K562 (cell line): ENCODE results near the gene KCNJ2. TPM values are rescaled to one million over a fixed set of nuclear protein-coding genes. Genes with fewer than 3 reads are reported as not detected.

Experiments used
- ATAC-seq: fragments of 200-7000 bp; cut with Tn5 transposase; 3 replicates; pipeline ENCODE4 v1.9.1; 2020; ENCODE audit warnings: moderate library complexity
- BruUV-seq: library from RNA; stranded (reverse); fragments of 400-500 nt; replicated peaks from 2 replicates; lab custom pipeline; 2021; lab: Mats Ljungman, UMichigan
- CTCF ChIA-PET: fragments of 300-600 bp; formaldehyde crosslinking; extraction: SDS; loops from one replicate; lab custom pipeline; 2021; ENCODE audit warnings: low intra/inter-chr PET ratio; lab: Yijun Ruan, JAX
- POLR2A ChIA-PET: fragments of 300-600, 350-650 bp; sonication (Branson Sonifier 250); formaldehyde crosslinking; extraction: SDS; loops from one replicate; lab custom pipeline; 2021; ENCODE audit warnings: antibody characterized with exemption, inconsistent platforms; lab: Yijun Ruan, JAX
- DNase-seq, 4 experiments: peaks; one replicate each; pipeline versions ENCODE4 v3.0.0 to v3.0.0-alpha.2; 2011 to 2018; ENCODE audit warnings: low spot score in 3 of 4, mixed read lengths in 3 of 4; ENCODE audit errors: extremely low read depth in 1 of 4
- FAIRE-seq: peaks from 2 replicates; lab custom pipeline; 2011; peaks lifted over from hg19 to GRCh38; lab: Jason Lieb, UNC
- H2AFZ ChIP-seq: 2 replicates; pipeline ENCODE4 v1.6.0; 2011; ENCODE audit warnings: low read depth, low read length, control low read depth, inconsistent platforms
- H3K27ac ChIP-seq: fragments of 200-600 bp; 3 replicates; pipeline ENCODE4 v1.8.0; 2011; ENCODE audit warnings: low read depth, mild to moderate bottlenecking, control low read depth, inconsistent platforms, low read length, moderate library complexity, mixed read lengths; ENCODE audit errors: extremely low read depth
- H3K27me3 ChIP-seq, 2 experiments: fragments of 300-600 bp in 1 of 2; 2 replicates in 1 of 2; 3 replicates in 1 of 2; pipeline versions ENCODE4 v1.6.0 to v1.8.0; 2011; ENCODE audit warnings: inconsistent platforms in 2 of 2, low read length in 2 of 2, mild to moderate bottlenecking in 1 of 2, mixed read lengths in 1 of 2, moderate library complexity in 1 of 2; ENCODE audit not compliant: control insufficient read depth in 2 of 2, insufficient read depth in 2 of 2
- H3K36me3 ChIP-seq: fragments of 300-600 bp; 3 replicates; pipeline ENCODE4 v1.8.0; 2011; ENCODE audit warnings: mild to moderate bottlenecking, low read length, inconsistent platforms; ENCODE audit not compliant: control insufficient read depth, insufficient read depth
- H3K4me1 ChIP-seq, 2 experiments: fragments of 200-600 bp in 1 of 2; replicated peaks in 1 of 2; 2 replicates in 1 of 2; 3 replicates in 1 of 2; pipeline versions ENCODE4 v1.5.1 to v1.8.0; 2011; ENCODE audit warnings: inconsistent platforms in 2 of 2, low read length in 2 of 2, mild to moderate bottlenecking in 1 of 2, mixed read lengths in 1 of 2, moderate library complexity in 1 of 2; ENCODE audit not compliant: control insufficient read depth in 2 of 2, insufficient read depth in 2 of 2
- H3K4me2 ChIP-seq: 2 replicates; pipeline ENCODE4 v1.6.1; 2011; ENCODE audit warnings: low read length, control low read depth, inconsistent platforms, mixed read lengths; ENCODE audit not compliant: insufficient read depth
- H3K4me3 ChIP-seq: fragments of 200-600 bp; sonication (generic), shearing (Covaris generic); 2 replicates; pipeline ENCODE4 v1.5.1; 2016; ENCODE audit warnings: control low read depth, inconsistent platforms
- H3K79me2 ChIP-seq: fragments of 200-600 bp; 3 replicates; pipeline ENCODE4 v1.8.0; 2011; ENCODE audit warnings: low read length, inconsistent platforms; ENCODE audit not compliant: control insufficient read depth, insufficient read depth
- H3K9ac ChIP-seq, 2 experiments: 2 replicates each; pipeline versions ENCODE4 v1.6.0 to v1.6.1; 2011; ENCODE audit warnings: low read depth in 2 of 2, low read length in 2 of 2, control low read depth in 1 of 2, inconsistent platforms in 1 of 2, mild to moderate bottlenecking in 1 of 2, mixed read lengths in 1 of 2; ENCODE audit not compliant: insufficient read depth in 1 of 2
- H3K9me1 ChIP-seq: one replicate; pipeline ENCODE4 v1.6.0; 2011; ENCODE audit warnings: inconsistent platforms, mild to moderate bottlenecking, low read length, moderate library complexity; ENCODE audit not compliant: control insufficient read depth, insufficient read depth
- H3K9me3 ChIP-seq: replicated peaks from 2 replicates; pipeline ENCODE4 v1.5.1; 2011; ENCODE audit warnings: low read depth, low read length, inconsistent platforms; ENCODE audit not compliant: control insufficient read depth, insufficient read depth
- H4K20me1 ChIP-seq: replicated peaks from 2 replicates; pipeline ENCODE4 v1.6.1; 2011; ENCODE audit warnings: low read length, inconsistent platforms, mixed read lengths; ENCODE audit not compliant: control insufficient read depth, insufficient read depth
- ATF1 ChIP-seq, 2 experiments: fragments of 450-650 bp in 1 of 2; IDR thresholded peaks; 2 replicates each; pipeline ENCODE4 v1.6.1; 2016; ENCODE audit warnings: missing compliant biosample characterization in 1 of 2, missing genetic modification characterization in 1 of 2
- EP400 ChIP-seq: fragments of 450-650 bp; IDR thresholded peaks from 2 replicates; pipeline ENCODE4 v1.6.1; 2017; ENCODE audit warnings: antibody characterized with exemption, mild to moderate bottlenecking, moderate library complexity
- ERF ChIP-seq: fragments of 450-650 bp; formaldehyde crosslinking; IDR thresholded peaks from 2 replicates; pipeline ENCODE4 v1.4.0; 2020; ENCODE audit warnings: mild to moderate bottlenecking, mixed read lengths
- HOXB6 ChIP-seq: fragments of 250-450 bp; sonication (Bioruptor Pico); IDR thresholded peaks from 2 replicates; pipeline ENCODE4 v1.5.1; 2022; ENCODE audit warnings: mild to moderate bottlenecking, borderline replicate concordance
- PHF21A ChIP-seq: fragments of 450-650 bp; IDR thresholded peaks from 2 replicates; pipeline ENCODE4 v1.6.1; 2017; ENCODE audit warnings: low read depth, borderline replicate concordance
- STAT5B ChIP-seq: fragments of 250-450 bp; sonication (Bioruptor Pico); IDR thresholded peaks from 2 replicates; pipeline ENCODE4 v1.8.0; 2021; ENCODE audit warnings: mild to moderate bottlenecking, inconsistent platforms
- TSC22D4 ChIP-seq: fragments of 450-650 bp; IDR thresholded peaks from 2 replicates; pipeline ENCODE4 v1.6.1; 2016; ENCODE audit warnings: missing genetic modification characterization, missing biosample characterization, control low read depth
- ZNF140 ChIP-seq: fragments of 250-450 bp; sonication (Bioruptor Pico); IDR thresholded peaks from 2 replicates; pipeline ENCODE4 v1.8.0; 2021; ENCODE audit warnings: moderate library complexity, mild to moderate bottlenecking, inconsistent platforms
- ZNF253 ChIP-seq: fragments of 250-450 bp; sonication (Bioruptor Pico); conservative IDR thresholded peaks from 2 replicates; pipeline ENCODE4 v1.6.1; 2021; ENCODE audit warnings: mild to moderate bottlenecking
- WGBS: fragments of 100-300 bp; shearing (Covaris generic); methylation state at CpG from one replicate; pipeline ENCODE4 v1.1.6; 2016; ENCODE audit warnings: low coverage, mixed read lengths; ENCODE audit not compliant: insufficient coverage; ENCODE audit errors: missing lambda C conversion rate; 5-methylcytosine and 5-hydroxymethylcytosine counted together
- in situ Hi-C: fragments of 300-500 bp; cut with MboI; formaldehyde crosslinking; loops from 4 replicates; pipeline ENCODE4 v1.15.0; 2018; ENCODE audit warnings: inconsistent platforms, mixed read lengths
- intact Hi-C: fragments of 100-400 bp; cut with micrococcal nuclease; formaldehyde crosslinking; loops from 2 replicates; pipeline ENCODE4 v1.14.2; 2022
- polyA plus RNA-seq, 8 experiments: library from polyadenylated mRNA; depleted of rRNA in 4 of 8; stranded (reverse) in 5 of 8; unstranded in 3 of 8; fragments of >200 nt; fragmentation: Nextera tagmentation in 2 of 8; fragmentation: Illumina TruSeq in 1 of 8; extraction: Ambion mirVana in 2 of 8; extraction: Trizol in 1 of 8; gene quantifications; 2 replicates each; pipeline versions ENCODE4 v1.2.1 to v1.2.3, GENCODE V29; 2011 to 2014; ENCODE audit warnings: inconsistent platforms in 1 of 8, missing spikeins in 1 of 8
- total RNA-seq, 7 experiments: library from RNA; depleted of rRNA in 6 of 7; stranded (reverse); fragments of >200 nt in 6 of 7; fragmentation: Illumina TruSeq in 2 of 7; extraction: Trizol in 2 of 7; gene quantifications; 2 replicates each; pipeline versions ENCODE4 v1.2.1 to v1.2.3, GENCODE V29; 2011 to 2021; ENCODE audit warnings: low replicate concordance in 1 of 7
- TF ChIP-seq, protein P1 (sequence below): sonication (generic); formaldehyde crosslinking; IDR thresholded peaks from 2 replicates; pipeline ENCODE4 v1.8.1; 2023; ENCODE audit warnings: missing genetic modification reagents, mild to moderate bottlenecking, borderline replicate concordance
- TF ChIP-seq, protein P2 (sequence below): fragments of 450-650 bp; IDR thresholded peaks from 2 replicates; pipeline ENCODE4 v1.6.1; 2017; ENCODE audit warnings: antibody characterized with exemption

The KCNJ2 gene
- total and polyA plus RNA-seq, 9 of the 15 experiments (the other 6 are each of a cell fraction or from before 2014, with no cell fraction given) = not detected

DNA sequence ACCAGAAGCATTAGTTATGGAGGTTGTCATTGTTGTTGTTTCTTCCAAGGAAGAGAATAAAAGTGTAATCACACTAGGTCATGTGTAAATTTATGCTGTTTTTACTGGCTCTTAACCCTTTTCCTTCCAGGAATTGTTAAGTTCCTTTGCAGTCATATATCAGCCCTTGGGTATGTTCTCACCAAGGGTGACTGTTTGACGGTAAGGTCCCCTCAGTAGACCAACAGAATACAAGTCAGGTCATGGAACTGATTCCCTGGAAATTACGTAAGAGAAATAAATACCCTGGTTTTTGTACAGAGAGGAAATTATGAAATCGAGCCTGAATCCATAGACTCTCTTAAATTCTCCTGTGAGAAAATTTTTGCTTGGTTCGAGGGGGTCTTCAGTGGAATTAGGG lies 11.2 kb upstream of the KCNJ2 start:
- Histone ChIP-seq H3K4me1 (no peaks in the 10 kb centered on the region), H3K9ac (no peak overlapping the region), H3K9me3 (no peaks in the 10 kb centered on the region), H3K4me2 (no peak overlapping the region), H4K20me1 (no peaks in the 10 kb centered on the region), H3K9me1 (no peaks in the 10 kb centered on the region), H3K27me3 (no peaks in the 10 kb centered on the region), H3K27ac (no peak overlapping the region), H2AFZ (no peak overlapping the region), H3K4me3 (no peak overlapping the region), H3K36me3 (no peaks in the 10 kb centered on the region), H3K79me2 (no peaks in the 10 kb centered on the region)
- DNase-seq (no peak), FAIRE-seq (no peak), ATAC-seq (no peak)
- 2% methylated on average over 4 of the region's 4 CpGs for WGBS
- BruUV-seq = no TSS peak
- CTCF ChIA-PET = no interaction called here
- intact Hi-C loops (no loop called here), in situ Hi-C loops (no loop called here)
- POLR2A ChIA-PET = no interaction called here
- TF ChIP-seq EP400 (no peak), TSC22D4 (no peak), ZNF253 (CRISPR knock-in tag) (no peak), STAT5B (CRISPR knock-in tag) (no peak), HOXB6 (CRISPR knock-in tag) (no peak)

DNA sequence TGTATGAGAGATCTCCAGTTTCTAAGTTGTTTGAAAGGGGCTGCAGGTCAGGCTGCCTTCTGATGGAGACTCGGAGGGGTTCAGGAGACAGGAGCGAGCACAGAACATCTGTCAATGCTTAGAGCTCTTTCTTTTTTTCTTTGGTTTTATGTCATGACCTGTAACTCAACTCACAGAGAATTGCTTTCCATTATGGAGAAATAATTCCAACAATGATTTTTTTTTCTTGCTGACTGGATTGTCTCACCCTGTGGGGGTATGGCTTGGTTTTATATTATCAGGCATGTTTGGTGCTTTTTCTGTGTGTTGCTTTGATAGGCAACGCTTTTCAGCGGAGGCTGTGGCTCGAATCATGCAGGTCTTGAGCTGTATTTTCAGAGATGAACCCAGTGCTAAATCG lies 10.7 kb upstream of the KCNJ2 start:
- Histone ChIP-seq H3K4me2 (no peak overlapping the region), H3K9me3 (no peaks in the 10 kb centered on the region), H3K4me3 (no peak overlapping the region), H3K4me1 (no peaks in the 10 kb centered on the region), H3K79me2 (no peaks in the 10 kb centered on the region), H3K27ac (no peak overlapping the region), H3K9ac (no peak overlapping the region), H3K27me3 (no peaks in the 10 kb centered on the region), H4K20me1 (no peaks in the 10 kb centered on the region), H3K9me1 (no peaks in the 10 kb centered on the region), H2AFZ (no peak overlapping the region), H3K36me3 (no peaks in the 10 kb centered on the region)
- WGBS = 1% methylated on average over 6 of the region's 6 CpGs
- ChIA-PET CTCF (no interaction called here), POLR2A (interaction anchor here (0.5 kb wide), 1 partner anchor 74 kb away, joined by 3 read pairs; no protein-coding TSS in a partner anchor)
- no peak for FAIRE-seq
- in situ Hi-C loops = no loop called here
- no peak for DNase-seq
- BruUV-seq = no TSS peak
- ATAC-seq = no peak
- intact Hi-C loops = no loop called here
- TF ChIP-seq ERF (no peak), PHF21A (no peak), ATF1 (CRISPR knock-in tag; IDR thresholded peaks at IDR 0.05) (no peak), ATF1 (tag; IDR thresholded peaks at IDR 0.05) (no peak), ZNF140 (CRISPR knock-in tag) (no peak)
- TF ChIP-seq, protein P1, sequence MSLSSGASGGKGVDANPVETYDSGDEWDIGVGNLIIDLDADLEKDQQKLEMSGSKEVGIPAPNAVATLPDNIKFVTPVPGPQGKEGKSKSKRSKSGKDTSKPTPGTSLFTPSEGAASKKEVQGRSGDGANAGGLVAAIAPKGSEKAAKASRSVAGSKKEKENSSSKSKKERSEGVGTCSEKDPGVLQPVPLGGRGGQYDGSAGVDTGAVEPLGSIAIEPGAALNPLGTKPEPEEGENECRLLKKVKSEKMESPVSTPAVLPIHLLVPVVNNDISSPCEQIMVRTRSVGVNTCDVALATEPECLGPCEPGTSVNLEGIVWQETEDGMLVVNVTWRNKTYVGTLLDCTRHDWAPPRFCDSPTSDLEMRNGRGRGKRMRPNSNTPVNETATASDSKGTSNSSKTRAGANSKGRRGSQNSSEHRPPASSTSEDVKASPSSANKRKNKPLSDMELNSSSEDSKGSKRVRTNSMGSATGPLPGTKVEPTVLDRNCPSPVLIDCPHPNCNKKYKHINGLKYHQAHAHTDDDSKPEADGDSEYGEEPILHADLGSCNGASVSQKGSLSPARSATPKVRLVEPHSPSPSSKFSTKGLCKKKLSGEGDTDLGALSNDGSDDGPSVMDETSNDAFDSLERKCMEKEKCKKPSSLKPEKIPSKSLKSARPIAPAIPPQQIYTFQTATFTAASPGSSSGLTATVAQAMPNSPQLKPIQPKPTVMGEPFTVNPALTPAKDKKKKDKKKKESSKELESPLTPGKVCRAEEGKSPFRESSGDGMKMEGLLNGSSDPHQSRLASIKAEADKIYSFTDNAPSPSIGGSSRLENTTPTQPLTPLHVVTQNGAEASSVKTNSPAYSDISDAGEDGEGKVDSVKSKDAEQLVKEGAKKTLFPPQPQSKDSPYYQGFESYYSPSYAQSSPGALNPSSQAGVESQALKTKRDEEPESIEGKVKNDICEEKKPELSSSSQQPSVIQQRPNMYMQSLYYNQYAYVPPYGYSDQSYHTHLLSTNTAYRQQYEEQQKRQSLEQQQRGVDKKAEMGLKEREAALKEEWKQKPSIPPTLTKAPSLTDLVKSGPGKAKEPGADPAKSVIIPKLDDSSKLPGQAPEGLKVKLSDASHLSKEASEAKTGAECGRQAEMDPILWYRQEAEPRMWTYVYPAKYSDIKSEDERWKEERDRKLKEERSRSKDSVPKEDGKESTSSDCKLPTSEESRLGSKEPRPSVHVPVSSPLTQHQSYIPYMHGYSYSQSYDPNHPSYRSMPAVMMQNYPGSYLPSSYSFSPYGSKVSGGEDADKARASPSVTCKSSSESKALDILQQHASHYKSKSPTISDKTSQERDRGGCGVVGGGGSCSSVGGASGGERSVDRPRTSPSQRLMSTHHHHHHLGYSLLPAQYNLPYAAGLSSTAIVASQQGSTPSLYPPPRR (CRISPR knock-in tag) = no peak
- TF ChIP-seq, protein P2, sequence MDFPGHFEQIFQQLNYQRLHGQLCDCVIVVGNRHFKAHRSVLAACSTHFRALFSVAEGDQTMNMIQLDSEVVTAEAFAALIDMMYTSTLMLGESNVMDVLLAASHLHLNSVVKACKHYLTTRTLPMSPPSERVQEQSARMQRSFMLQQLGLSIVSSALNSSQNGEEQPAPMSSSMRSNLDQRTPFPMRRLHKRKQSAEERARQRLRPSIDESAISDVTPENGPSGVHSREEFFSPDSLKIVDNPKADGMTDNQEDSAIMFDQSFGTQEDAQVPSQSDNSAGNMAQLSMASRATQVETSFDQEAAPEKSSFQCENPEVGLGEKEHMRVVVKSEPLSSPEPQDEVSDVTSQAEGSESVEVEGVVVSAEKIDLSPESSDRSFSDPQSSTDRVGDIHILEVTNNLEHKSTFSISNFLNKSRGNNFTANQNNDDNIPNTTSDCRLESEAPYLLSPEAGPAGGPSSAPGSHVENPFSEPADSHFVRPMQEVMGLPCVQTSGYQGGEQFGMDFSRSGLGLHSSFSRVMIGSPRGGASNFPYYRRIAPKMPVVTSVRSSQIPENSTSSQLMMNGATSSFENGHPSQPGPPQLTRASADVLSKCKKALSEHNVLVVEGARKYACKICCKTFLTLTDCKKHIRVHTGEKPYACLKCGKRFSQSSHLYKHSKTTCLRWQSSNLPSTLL = no peak
